ENCODE data around the gene GABRA5. TPM values are rescaled to one million over a fixed set of nuclear protein-coding genes. Genes with fewer than 3 reads are reported as not detected.

GABRA5 gene
- total and polyA plus RNA-seq, 2 experiments from 2014 or later = 0.10 TPM; not detected in 1

- Histone ChIP-seq H3K4me2 (no peak overlapping the region), H3K9me3 (ENCODE audit: low read depth) (no peaks in the 10 kb centered on the region), H3K27ac (no peak overlapping the region), H3K27me3 (no peaks in the 10 kb centered on the region), H3K4me1 (ENCODE audit: insufficient read depth) (no peaks in the 10 kb centered on the region), H3K36me3 (replicated peaks; ENCODE audit: insufficient read depth, low read depth) (no peaks in the 10 kb centered on the region), H3K79me2 (no peaks in the 10 kb centered on the region), H3K4me3 (no peak overlapping the region), H3K9me2 (replicated peaks; ENCODE audit: insufficient read depth) (no peaks in the 10 kb centered on the region), H2AFZ (no peak overlapping the region), H4K20me1 (ENCODE audit: insufficient read depth, poor library complexity, severe bottlenecking) (no peaks in the 10 kb centered on the region)
- TF ChIP-seq EZH2phosphoT487 (IDR thresholded peaks at IDR 0.05; ENCODE audit: low read depth, severe bottlenecking, unreplicated experiment) (no peak), CTCF (IDR thresholded peaks at IDR 0.05; ENCODE audit: poor library complexity) (no peak), EZH2 (IDR thresholded peaks at IDR 0.05; ENCODE audit: borderline replicate concordance) (no peak)
- WGBS (ENCODE audit: low lambda C conversion rate, missing lambda C conversion rate) = 93% methylated on average over 7 of the region's 7 CpGs
- no peak for DNase-seq (ENCODE audit: low spot score)
These were observed 23.6 kb downstream of the GABRA5 start for GRCh38 chr15:26890451-26890850.

- H3K4me2 ChIP-seq = no peak overlapping the region
- no peak for DNase-seq (ENCODE audit: low spot score)
- no peaks in the 10 kb centered on the region for H3K9me3 ChIP-seq (ENCODE audit: low read depth)
- H3K79me2 ChIP-seq = no peaks in the 10 kb centered on the region
- no peaks in the 10 kb centered on the region for H4K20me1 ChIP-seq (ENCODE audit: insufficient read depth, poor library complexity, severe bottlenecking)
- no peak for TF ChIP-seq EZH2phosphoT487 (IDR thresholded peaks at IDR 0.05; ENCODE audit: low read depth, severe bottlenecking, unreplicated experiment)
- no peak for TF ChIP-seq EZH2 (IDR thresholded peaks at IDR 0.05; ENCODE audit: borderline replicate concordance)
- no peak for TF ChIP-seq CTCF (IDR thresholded peaks at IDR 0.05; ENCODE audit: poor library complexity)
- no peak overlapping the region for H3K4me3 ChIP-seq
- H3K9me2 ChIP-seq (replicated peaks; ENCODE audit: insufficient read depth) = no peaks in the 10 kb centered on the region
- H3K4me1 ChIP-seq (ENCODE audit: insufficient read depth) = no peaks in the 10 kb centered on the region
- H3K36me3 ChIP-seq (replicated peaks; ENCODE audit: insufficient read depth, low read depth) = no peaks in the 10 kb centered on the region
- no peaks in the 10 kb centered on the region for H3K27me3 ChIP-seq
- no peak overlapping the region for H2AFZ ChIP-seq
- H3K27ac ChIP-seq = no peak overlapping the region
- 66% methylated on average over 6 of the region's 6 CpGs for WGBS (ENCODE audit: low lambda C conversion rate, missing lambda C conversion rate)
These were observed 24.1 kb downstream of the GABRA5 start for GRCh38 chr15:26890988-26891387.

- no peak overlapping the region for H2AFZ ChIP-seq
- TF ChIP-seq CTCF (IDR thresholded peaks at IDR 0.05; ENCODE audit: poor library complexity) (peak; percentile 90), EZH2phosphoT487 (IDR thresholded peaks at IDR 0.05; ENCODE audit: low read depth, severe bottlenecking, unreplicated experiment) (no peak)
These were observed 24.8 kb downstream of the GABRA5 start for GRCh38 chr15:26891448-26892181.

More at GRCh38 chr15:26891448-26892181, 24.8 kb downstream of the GABRA5 start:
- Histone ChIP-seq H3K27ac (no peak overlapping the region), H3K4me3 (no peak overlapping the region), H3K27me3 (no peaks in the 10 kb centered on the region), H4K20me1 (ENCODE audit: insufficient read depth, poor library complexity, severe bottlenecking) (no peaks in the 10 kb centered on the region), H3K4me2 (peak overlapping the region; percentile 57), H3K9me3 (ENCODE audit: low read depth) (no peaks in the 10 kb centered on the region), H3K4me1 (ENCODE audit: insufficient read depth) (no peaks in the 10 kb centered on the region), H3K36me3 (replicated peaks; ENCODE audit: insufficient read depth, low read depth) (no peaks in the 10 kb centered on the region), H3K9me2 (replicated peaks; ENCODE audit: insufficient read depth) (no peaks in the 10 kb centered on the region), H3K79me2 (no peaks in the 10 kb centered on the region)
- 53% methylated on average over 37 of the region's 37 CpGs for WGBS (ENCODE audit: low lambda C conversion rate, missing lambda C conversion rate)
- DNase-seq (ENCODE audit: low spot score) = peak; percentile 88

Measured in hepatocyte (in vitro differentiated cells).